ENCODE results near the gene NPDC1.

The NPDC1 gene

GRCh38 chr9:137076636-137077009, 30.6 kb upstream of the NPDC1 start:
- peak overlapping the region; percentile 68 for H3K4me3 ChIP-seq (ENCODE audit: low read depth, low read length)
- CTCF ChIA-PET: interaction anchor here (0.9 to 17.0 kb wide), 7 partner anchors 9 to 160 kb away, joined by 3 to 208 read pairs (median 4); partner anchors contain the start of genes MAN1B1, NPDC1, RNF224 and SAPCD2

GRCh38 chr9:137075275-137075775, 29.3 kb upstream of the NPDC1 start:
- TF ChIP-seq CTCF (IDR thresholded peaks at IDR 0.05; ENCODE audit: insufficient read depth, low read length, missing control alignments): no peak
- POLR2A ChIA-PET: no interaction called here
- no peak for DNase-seq (ENCODE audit: low read depth, low spot score)
- H3K4me3 ChIP-seq (ENCODE audit: low read depth, low read length): no peak overlapping the region
- CTCF ChIA-PET: interaction anchor here (0.6 to 17.0 kb wide), 2 partner anchors 7 to 14 kb away, joined by 3 to 208 read pairs; partner anchors contain the start of gene SAPCD2

More at GRCh38 chr9:137076636-137077009, 30.6 kb upstream of the NPDC1 start:
- POLR2A ChIA-PET: interaction anchor here (0.7 to 2.7 kb wide), 2 partner anchors 8 to 10 kb away, joined by 3 to 16 read pairs; partner anchors contain the start of gene MAN1B1
- no peak for TF ChIP-seq CTCF (IDR thresholded peaks at IDR 0.05; ENCODE audit: insufficient read depth, low read length, missing control alignments)
- DNase-seq (ENCODE audit: low read depth, low spot score): no peak

GRCh38 chr9:137074657-137075274, 28.8 kb upstream of the NPDC1 start:
- TF ChIP-seq CTCF (IDR thresholded peaks at IDR 0.05; ENCODE audit: insufficient read depth, low read length, missing control alignments): no peak
- no peak overlapping the region for H3K4me3 ChIP-seq (ENCODE audit: low read depth, low read length)
- POLR2A ChIA-PET: no interaction called here
- DNase-seq (ENCODE audit: low read depth, low spot score): no peak
- CTCF ChIA-PET: interaction anchor here (0.6 to 17.0 kb wide), 2 partner anchors 7 to 13 kb away, joined by 3 to 208 read pairs; partner anchors contain the start of gene SAPCD2

GRCh38 chr9:137073992-137074399, 28.0 kb upstream of the NPDC1 start:
- no peak for TF ChIP-seq CTCF (IDR thresholded peaks at IDR 0.05; ENCODE audit: insufficient read depth, low read length, missing control alignments)
- ChIA-PET CTCF (interaction anchor here (17.0 to 19.1 kb wide), 2 partner anchors 6 to 23 kb away, joined by 208 to 364 read pairs; partner anchors contain the start of genes ENTPD2, NPDC1 and SAPCD2), POLR2A (no interaction called here)
- no peak overlapping the region for H3K4me3 ChIP-seq (ENCODE audit: low read depth, low read length)
- DNase-seq (ENCODE audit: low read depth, low spot score): no peak

- no peak for DNase-seq (ENCODE audit: low read depth, low spot score)
- no peak overlapping the region; the same call in 1 of the 2 replicates for H3K4me3 ChIP-seq (ENCODE audit: low read depth, low read length)
- TF ChIP-seq CTCF (IDR thresholded peaks at IDR 0.05; ENCODE audit: insufficient read depth, low read length, missing control alignments): no peak
- ChIA-PET CTCF (interaction anchor here (0.8 to 21.0 kb wide), 8 partner anchors 11 to 284 kb away, joined by 3 to 364 read pairs (median 32); partner anchors contain the start of genes ABCA2, ENTPD2, FUT7 and MAN1B1), POLR2A (interaction anchor here (0.9 kb wide), 1 partner anchor 16 kb away, joined by 3 read pairs; the partner anchor contains the start of gene MAN1B1)
Measured at GRCh38 chr9:137071282-137071681, 25.3 kb upstream of the NPDC1 start.

GRCh38 chr9:137070906-137071275, 24.9 kb upstream of the NPDC1 start:
- H3K4me3 ChIP-seq (ENCODE audit: low read depth, low read length): peak overlapping the region; percentile 53
- DNase-seq (ENCODE audit: low read depth, low spot score): no peak
- ChIA-PET CTCF (interaction anchor here (0.8 to 21.0 kb wide), 9 partner anchors 12 to 284 kb away, joined by 3 to 364 read pairs (median 12); partner anchors contain the start of genes ABCA2, ENTPD2, FUT7 and MAN1B1), POLR2A (interaction anchor here (0.9 to 1.2 kb wide), 2 partner anchors 16 to 42 kb away, joined by 3 to 4 read pairs; partner anchors contain the start of gene MAN1B1)
- TF ChIP-seq CTCF (IDR thresholded peaks at IDR 0.05; ENCODE audit: insufficient read depth, low read length, missing control alignments): no peak
